BLaER1 treated with 17β-estradiol and CSF1 and Interleukin-3, amounts not matched to agents 10 nM and 100 nM (cell line): ENCODE results near the gene KRT85.
"Not testable (repeated sequence)": the region's sequence is repeated elsewhere in the genome, so short reads cannot be mapped to it uniquely, and the experiment has no call there.

Experiments
- H3K27ac ChIP-seq, 11 experiments: shearing (Covaris generic); formaldehyde crosslinking; 2 replicates each; pipeline ENCODE4 v1.8.1; 2022
- H3K27me3 ChIP-seq, 11 experiments: shearing (Covaris generic); formaldehyde crosslinking; 2 replicates each; pipeline ENCODE4 v1.8.1; 2022
- H3K36me3 ChIP-seq, 11 experiments: shearing (Covaris generic); formaldehyde crosslinking; 2 replicates each; pipeline ENCODE4 v1.8.1; 2022
- H3K4me1 ChIP-seq, 10 experiments: shearing (Covaris generic); formaldehyde crosslinking; 2 replicates each; pipeline ENCODE4 v1.8.1; 2022
- H3K4me2 ChIP-seq, 11 experiments: shearing (Covaris generic); formaldehyde crosslinking; 2 replicates each; pipeline ENCODE4 v1.8.1; 2022
- H3K4me3 ChIP-seq, 10 experiments: shearing (Covaris generic); formaldehyde crosslinking; 2 replicates each; pipeline ENCODE4 v1.8.1; 2022
- H3K9ac ChIP-seq, 11 experiments: shearing (Covaris generic); formaldehyde crosslinking; 2 replicates each; pipeline ENCODE4 v1.8.1; 2022
- H3K9me3 ChIP-seq, 11 experiments: shearing (Covaris generic); formaldehyde crosslinking; replicated peaks in 1 of 11; 2 replicates each; pipeline ENCODE4 v1.8.1; 2022
- H4K20me1 ChIP-seq, 11 experiments: shearing (Covaris generic); formaldehyde crosslinking; 2 replicates each; pipeline ENCODE4 v1.8.1; 2022
- Cebpa-rat ChIP-seq, 11 experiments: shearing (Covaris generic); IDR thresholded peaks; 2 replicates each; pipeline ENCODE4 v1.8.1; 2022

KRT85 gene

GRCh38 chr12:52349196-52349595 is 18.1 kb downstream of the KRT85 start:
- Histone ChIP-seq H3K9ac (no peak overlapping the region), H3K4me2 (peak overlapping the region in 8 of 11 experiments; percentile 13 to 44 (median 32); a peak in 12 of 22 replicates), H3K27me3 (no peaks in the 10 kb centered on the region), H3K9me3 (peaks cover 0 to 2% (median 0%) of the 10 kb centered on the region in 11 experiments; a peak in 2 of 22 replicates), H3K36me3 (no peaks in the 10 kb centered on the region), H3K4me1 (peaks cover 26 to 72% (median 49%) of the 10 kb centered on the region in 10 experiments), H3K4me3 (no peak overlapping the region), H3K27ac (no peak overlapping the region), H4K20me1 (no peaks in the 10 kb centered on the region)
- no peak for TF ChIP-seq Cebpa-rat (IDR thresholded peaks at IDR 0.05)

- H3K9ac ChIP-seq, result no peak overlapping the region
- H3K27me3 ChIP-seq, result no peaks in the 10 kb centered on the region
- H3K4me1 ChIP-seq, result peaks cover 26 to 69% (median 50%) of the 10 kb centered on the region in 10 experiments
- no peak for TF ChIP-seq Cebpa-rat (IDR thresholded peaks at IDR 0.05)
- no peak overlapping the region for H3K4me3 ChIP-seq
- H3K4me2 ChIP-seq, result peak overlapping the region in 4 of 11 experiments; percentile 66 to 74 (median 72); a peak in 6 of 22 replicates
- peaks cover 0 to 14% (median 9%) of the 10 kb centered on the region in 11 experiments; a peak in 15 of 22 replicates for H3K9me3 ChIP-seq
- H3K27ac ChIP-seq, result no peak overlapping the region
- no peaks in the 10 kb centered on the region for H4K20me1 ChIP-seq
- H3K36me3 ChIP-seq, result no peaks in the 10 kb centered on the region
These were observed 19.4 kb downstream of the KRT85 start for GRCh38 chr12:52347551-52348510.

GRCh38 chr12:52347016-52347415 is 20.3 kb downstream of the KRT85 start:
- peak overlapping the region in 3 of 11 experiments; percentile 5 to 33 (median 26); a peak in 3 of 22 replicates for H3K9ac ChIP-seq
- H3K4me1 ChIP-seq, result peaks cover 24 to 60% (median 42%) of the 10 kb centered on the region in 10 experiments
- H3K4me3 ChIP-seq, result no peak overlapping the region
- no peaks in the 10 kb centered on the region for H3K36me3 ChIP-seq
- no peaks in the 10 kb centered on the region for H4K20me1 ChIP-seq
- peak overlapping the region; percentile 19 to 75 (median 66); a peak in 20 of 22 replicates for H3K4me2 ChIP-seq
- H3K27me3 ChIP-seq, result no peaks in the 10 kb centered on the region
- TF ChIP-seq Cebpa-rat (IDR thresholded peaks at IDR 0.05), result no peak
- peak overlapping the region in 5 of 11 experiments; percentile 5 to 54 (median 44); a peak in 6 of 22 replicates for H3K27ac ChIP-seq
- peaks cover 0 to 14% (median 9%) of the 10 kb centered on the region in 11 experiments; a peak in 15 of 22 replicates for H3K9me3 ChIP-seq

GRCh38 chr12:52346593-52346992 is 20.7 kb downstream of the KRT85 start:
- peak overlapping the region in 3 of 11 experiments; percentile 5 to 33 (median 26); a peak in 2 of 22 replicates for H3K9ac ChIP-seq
- no peak overlapping the region for H3K4me3 ChIP-seq
- H3K4me2 ChIP-seq, result peak overlapping the region; percentile 19 to 75 (median 66)
- peaks cover 19 to 56% (median 38%) of the 10 kb centered on the region in 10 experiments for H3K4me1 ChIP-seq
- no peaks in the 10 kb centered on the region for H4K20me1 ChIP-seq
- H3K9me3 ChIP-seq, result peaks cover 0 to 14% (median 9%) of the 10 kb centered on the region in 11 experiments; a peak in 15 of 22 replicates
- TF ChIP-seq Cebpa-rat (IDR thresholded peaks at IDR 0.05), result no peak
- peak overlapping the region in 5 of 11 experiments; percentile 5 to 54 (median 44); a peak in 6 of 22 replicates for H3K27ac ChIP-seq
- H3K36me3 ChIP-seq, result no peaks in the 10 kb centered on the region
- no peaks in the 10 kb centered on the region for H3K27me3 ChIP-seq

GRCh38 chr12:52345041-52345440 is 22.2 kb downstream of the KRT85 start:
- not testable (repeated sequence) for H4K20me1 ChIP-seq, H3K36me3 ChIP-seq, H3K27me3 ChIP-seq, H3K27ac ChIP-seq, H3K9ac ChIP-seq, H3K4me2 ChIP-seq, H3K4me3 ChIP-seq
- H3K9me3 ChIP-seq, result peaks cover 0 to 14% (median 9%) of the 10 kb centered on the region in 11 experiments; a peak in 15 of 22 replicates
- peaks cover 14 to 45% (median 29%) of the 10 kb centered on the region in 10 experiments; a peak in 19 of 20 replicates for H3K4me1 ChIP-seq

- H3K4me3 ChIP-seq, result no peak overlapping the region
- no peaks in the 10 kb centered on the region for H3K27me3 ChIP-seq
- H3K9me3 ChIP-seq, result peaks cover 0 to 14% (median 9%) of the 10 kb centered on the region in 11 experiments; a peak in 15 of 22 replicates
- H3K9ac ChIP-seq, result no peak overlapping the region
- TF ChIP-seq Cebpa-rat (IDR thresholded peaks at IDR 0.05), result no peak
- H3K36me3 ChIP-seq, result no peaks in the 10 kb centered on the region
- no peaks in the 10 kb centered on the region for H4K20me1 ChIP-seq
- no peak overlapping the region for H3K27ac ChIP-seq
- peaks cover 14 to 36% (median 22%) of the 10 kb centered on the region in 10 experiments; a peak in 19 of 20 replicates for H3K4me1 ChIP-seq
- no peak overlapping the region; a peak in 1 of 22 replicates for H3K4me2 ChIP-seq
These were observed 23.2 kb downstream of the KRT85 start for GRCh38 chr12:52344111-52344510.

- peaks cover 0 to 14% (median 9%) of the 10 kb centered on the region in 11 experiments; a peak in 15 of 22 replicates for H3K9me3 ChIP-seq
- no peaks in the 10 kb centered on the region for H4K20me1 ChIP-seq
- no peak overlapping the region for H3K9ac ChIP-seq
- no peak for TF ChIP-seq Cebpa-rat (IDR thresholded peaks at IDR 0.05)
- H3K27ac ChIP-seq, result no peak overlapping the region
- H3K4me3 ChIP-seq, result no peak overlapping the region
- no peaks in the 10 kb centered on the region for H3K27me3 ChIP-seq
- H3K4me2 ChIP-seq, result no peak overlapping the region
- no peaks in the 10 kb centered on the region for H3K36me3 ChIP-seq
- peaks cover 13 to 31% (median 20%) of the 10 kb centered on the region in 10 experiments; a peak in 19 of 20 replicates for H3K4me1 ChIP-seq
These were observed 23.7 kb downstream of the KRT85 start for GRCh38 chr12:52343550-52343949.

GRCh38 chr12:52342781-52343490 is 24.3 kb downstream of the KRT85 start:
- Histone ChIP-seq H3K36me3 (no peaks in the 10 kb centered on the region), H3K4me1 (peaks cover 13 to 24% (median 20%) of the 10 kb centered on the region in 10 experiments; a peak in 19 of 20 replicates), H3K27me3 (no peaks in the 10 kb centered on the region), H3K9ac (no peak overlapping the region), H3K4me2 (no peak overlapping the region), H3K9me3 (peaks cover 0 to 14% (median 9%) of the 10 kb centered on the region in 11 experiments; a peak in 15 of 22 replicates), H3K27ac (no peak overlapping the region), H3K4me3 (no peak overlapping the region), H4K20me1 (no peaks in the 10 kb centered on the region)
- TF ChIP-seq Cebpa-rat (IDR thresholded peaks at IDR 0.05), result no peak
